ENCODE measurements around the gene KIAA0232. TPM values are rescaled to one million over a fixed set of nuclear protein-coding genes. Genes with fewer than 3 reads are reported as not detected.
"Not testable (repeated sequence)": the region's sequence is repeated elsewhere in the genome, so short reads cannot be mapped to it uniquely, and the experiment has no call there.

The KIAA0232 gene
- total RNA-seq, 1 experiment from 2014 or later, result 9.0 TPM

DNA sequence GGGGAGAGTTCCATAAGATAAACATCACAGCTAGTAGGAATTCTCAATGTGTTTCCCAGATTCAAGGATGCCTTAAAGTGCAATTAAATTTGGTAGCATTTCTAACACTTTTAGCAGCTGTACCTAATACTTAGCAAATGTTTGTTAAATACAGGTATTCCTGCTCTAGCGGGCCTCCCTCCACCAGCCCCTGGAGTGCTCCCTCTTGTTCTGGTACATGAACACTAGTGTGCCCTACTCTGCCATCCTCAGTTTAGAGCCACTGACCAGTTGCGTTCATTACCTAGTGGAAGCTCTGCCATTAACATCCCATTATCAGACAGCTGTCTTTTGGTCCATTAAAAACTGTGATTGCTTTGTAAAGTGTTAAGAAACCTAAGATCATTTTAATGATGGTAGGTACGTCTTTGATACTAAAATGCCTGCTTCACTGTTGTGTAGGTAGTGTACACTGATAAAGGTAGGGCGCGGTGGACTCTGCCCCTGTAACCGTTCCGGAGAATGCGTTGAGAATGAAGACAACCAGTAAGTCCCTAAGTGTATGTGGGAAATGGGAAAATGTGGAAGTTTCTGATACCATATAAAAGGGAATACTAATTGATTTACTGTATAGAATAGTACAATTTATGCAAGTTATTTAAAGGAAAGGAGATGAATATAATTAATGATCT, 21.7 kb downstream of the KIAA0232 start:
- no peak for DNase-seq (ENCODE audit: low read depth)

DNA sequence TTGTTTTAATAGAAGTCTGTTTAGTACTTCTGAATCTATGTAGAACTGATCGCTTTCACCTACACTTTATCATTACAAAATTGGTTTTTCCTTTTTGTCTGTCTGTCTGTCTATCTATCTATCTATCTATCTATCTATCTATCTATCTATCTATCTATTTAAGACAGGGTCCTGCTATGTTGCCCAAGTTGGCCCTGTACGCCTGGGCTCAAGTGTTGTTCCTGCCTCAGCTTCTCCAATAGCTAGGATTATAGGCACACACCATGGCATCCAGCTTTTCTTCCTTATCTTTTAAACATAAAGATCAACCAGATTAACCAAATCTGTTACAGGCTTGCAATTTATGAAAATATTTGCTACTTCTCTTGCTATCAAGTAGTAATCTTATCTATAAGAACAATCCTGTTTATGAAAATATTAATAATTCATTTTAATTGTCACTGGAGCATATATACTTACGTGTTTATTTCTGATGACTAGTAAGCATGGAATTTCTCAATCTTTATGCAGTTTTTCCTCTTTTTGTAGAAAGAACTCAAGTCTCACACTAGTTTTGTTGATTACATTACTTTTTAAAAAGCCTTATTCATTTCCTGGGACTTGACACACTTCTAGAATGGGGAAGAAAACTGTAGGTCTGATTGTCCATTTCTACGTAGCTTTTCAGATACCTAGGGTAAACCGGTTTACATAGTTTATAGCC, 24.5 kb downstream of the KIAA0232 start:
- DNase-seq (ENCODE audit: low read depth), result no peak

DNA sequence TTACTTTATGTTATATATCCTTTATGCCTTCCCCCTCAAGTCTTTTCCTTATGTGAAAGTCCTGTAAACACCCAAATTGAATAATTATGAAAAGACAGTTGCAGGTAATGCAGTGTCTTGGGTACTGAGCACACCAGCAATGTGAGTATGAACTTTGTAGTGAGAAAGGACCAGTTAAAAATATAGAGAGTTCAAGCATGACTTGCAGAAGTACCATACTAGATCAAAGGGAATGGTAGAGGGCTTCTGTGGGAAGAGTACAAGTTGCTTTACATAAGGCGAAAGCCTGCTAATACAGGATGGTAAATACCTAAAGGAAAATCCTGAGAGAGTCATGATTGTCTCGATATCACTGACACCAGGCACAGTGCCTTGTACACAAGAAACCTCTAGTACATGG, 25.7 kb downstream of the KIAA0232 start:
- DNase-seq (ENCODE audit: low read depth), result no peak

DNA sequence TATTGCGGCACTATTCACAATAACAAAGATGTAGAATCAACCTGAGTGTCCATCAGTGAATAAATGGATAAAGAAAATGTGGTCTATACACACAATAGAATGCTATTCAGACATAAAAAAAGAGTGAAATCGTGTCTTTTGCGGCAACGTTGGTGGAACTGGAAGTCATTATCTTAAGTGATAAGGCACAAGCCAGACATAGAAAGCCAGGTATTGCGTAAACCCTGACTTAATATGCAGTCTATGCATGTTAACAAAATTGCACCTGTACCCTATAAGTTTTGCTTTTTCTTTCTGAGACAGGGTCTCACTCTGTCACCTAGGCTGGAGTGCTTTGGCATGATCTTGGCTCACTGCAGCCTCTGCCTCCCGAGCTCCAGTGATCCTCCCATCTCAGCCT, 28.6 kb downstream of the KIAA0232 start:
- DNase-seq (ENCODE audit: low read depth), result no peak

DNA sequence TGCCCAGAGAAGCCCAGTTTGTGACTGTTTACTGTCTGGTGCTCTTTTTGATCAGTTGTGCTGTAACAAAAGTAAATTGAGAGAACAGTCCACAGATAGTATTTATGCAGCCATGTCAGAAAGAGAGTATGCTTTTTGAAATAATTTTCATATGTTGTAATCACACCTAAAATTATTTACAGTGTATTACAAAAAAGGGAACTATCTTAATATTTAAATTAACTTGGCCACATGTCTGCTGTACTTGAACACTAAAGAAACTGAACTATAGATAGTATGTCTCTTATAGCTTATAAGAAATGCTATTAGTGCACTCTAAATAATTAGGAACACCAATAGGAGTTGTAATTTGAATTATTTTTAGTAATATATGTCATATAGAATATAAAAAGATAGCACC, 30.2 kb downstream of the KIAA0232 start:
- DNase-seq (ENCODE audit: low read depth), result no peak

DNA sequence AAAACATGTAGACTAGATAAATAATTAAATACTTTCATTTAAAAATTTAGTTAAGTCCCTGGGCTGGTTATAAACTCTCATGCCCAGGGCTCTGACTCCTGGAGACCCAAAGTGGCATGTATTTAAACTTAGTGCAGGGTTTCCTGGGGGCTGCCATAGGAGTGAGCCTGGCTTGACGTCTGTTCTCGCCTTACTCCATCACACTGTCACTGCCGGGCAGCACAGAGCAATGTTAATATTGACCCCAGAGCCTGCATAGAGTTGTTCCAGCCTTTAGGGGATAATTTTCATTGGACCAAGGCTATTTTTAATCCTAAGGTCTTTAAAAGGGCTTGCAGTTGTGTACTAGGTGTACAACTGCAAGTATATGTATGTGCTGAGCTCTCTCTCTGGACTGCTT, 31.2 kb downstream of the KIAA0232 start:
- DNase-seq (ENCODE audit: low read depth), result no peak

DNA sequence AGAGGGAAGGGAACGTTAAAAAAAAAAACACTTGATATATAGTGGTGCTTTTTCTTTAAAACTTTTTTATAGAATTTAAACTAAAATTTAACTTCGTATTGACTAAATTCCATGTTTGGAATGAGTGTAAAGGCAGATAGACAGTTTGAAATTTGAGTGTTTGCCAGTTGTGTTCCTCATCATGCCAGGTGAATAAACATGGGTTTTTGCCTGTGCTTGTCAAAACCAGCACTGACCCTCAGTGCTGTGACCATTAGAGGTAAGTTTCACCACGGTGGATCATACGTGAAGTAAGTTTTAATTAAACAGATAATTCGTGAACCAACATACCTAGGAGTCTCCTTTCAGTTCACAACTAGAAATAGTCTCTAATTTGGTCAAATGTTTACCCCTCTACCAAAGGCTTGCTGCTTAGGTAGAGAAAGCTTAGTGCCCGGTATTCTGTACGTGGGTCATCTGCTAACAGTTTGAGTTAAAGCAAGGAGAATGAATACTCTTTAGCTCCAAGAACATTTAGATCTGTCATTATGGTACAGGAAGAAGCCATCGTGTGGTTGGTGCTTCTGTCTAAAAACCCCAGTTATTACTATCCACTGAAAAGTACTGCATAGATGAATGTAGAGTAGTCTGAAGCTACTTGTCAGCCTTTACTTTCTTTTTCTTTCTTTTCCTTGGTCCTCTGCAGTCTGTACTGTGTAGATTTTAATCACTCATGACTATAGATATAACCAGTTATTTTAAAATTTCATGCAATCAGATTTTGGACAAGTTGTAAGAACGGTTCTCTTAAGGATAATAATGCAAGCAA, 32.7 kb downstream of the KIAA0232 start:
- DNase-seq (ENCODE audit: low read depth), result no peak

DNA sequence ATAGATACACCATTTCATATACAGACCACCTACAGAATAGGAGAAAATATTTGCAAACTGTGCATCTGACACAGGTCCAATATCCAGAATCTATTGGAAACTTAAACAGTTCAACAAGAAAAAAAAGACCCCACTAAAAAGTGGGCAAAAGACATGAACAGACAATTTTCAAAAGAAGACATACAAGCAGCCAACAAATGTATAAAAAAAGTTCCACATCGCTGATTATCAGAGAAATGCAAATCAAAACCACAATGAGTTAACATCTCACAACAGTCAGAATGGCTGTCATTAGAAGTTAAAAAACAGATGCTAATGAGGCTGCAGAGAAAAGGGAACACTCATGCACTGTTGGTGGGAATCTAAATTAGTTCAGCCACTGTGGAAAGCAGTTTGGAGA, 36.8 kb downstream of the KIAA0232 start:
- DNase-seq (ENCODE audit: low read depth), result no peak

DNA sequence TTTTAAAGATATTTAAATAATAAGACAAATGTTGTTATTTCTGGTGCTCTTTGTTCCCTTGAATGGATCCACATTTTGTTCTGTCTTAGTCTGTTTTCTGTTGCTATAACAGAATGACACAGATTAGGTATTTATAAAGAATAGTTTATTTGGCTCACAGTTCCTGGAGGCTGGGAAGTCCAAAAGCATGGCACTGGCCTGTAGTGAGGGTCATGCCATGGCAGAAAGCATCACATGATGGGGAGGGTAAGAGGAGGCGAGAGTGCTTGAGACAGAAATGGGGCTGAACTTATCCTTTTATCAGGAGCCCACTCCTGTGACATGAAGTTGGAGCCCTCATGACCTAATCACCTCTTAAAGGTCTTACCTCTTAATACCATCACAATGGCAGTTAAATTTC, 38.2 kb downstream of the KIAA0232 start:
- no peak for DNase-seq (ENCODE audit: low read depth)

DNA sequence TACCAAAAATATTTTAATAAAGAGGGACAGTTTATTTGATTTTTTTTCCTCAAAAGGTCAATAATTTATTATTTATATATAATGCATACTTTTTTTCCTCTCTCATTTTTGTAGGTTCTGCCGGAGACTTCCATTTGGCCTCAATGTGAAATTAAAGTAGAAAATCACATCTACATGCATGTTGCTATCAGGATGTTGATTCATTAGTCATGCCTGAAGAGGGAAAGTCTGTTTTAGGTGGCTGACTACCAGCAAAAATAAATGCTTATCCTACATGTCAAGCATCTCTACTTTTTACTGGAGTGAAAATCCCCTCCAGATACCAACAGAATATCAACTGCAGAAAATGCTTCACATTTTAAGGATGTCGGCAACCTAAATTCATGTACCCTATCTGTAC, 41.5 kb downstream of the KIAA0232 start:
- DNase-seq (ENCODE audit: low read depth), result no peak

DNA sequence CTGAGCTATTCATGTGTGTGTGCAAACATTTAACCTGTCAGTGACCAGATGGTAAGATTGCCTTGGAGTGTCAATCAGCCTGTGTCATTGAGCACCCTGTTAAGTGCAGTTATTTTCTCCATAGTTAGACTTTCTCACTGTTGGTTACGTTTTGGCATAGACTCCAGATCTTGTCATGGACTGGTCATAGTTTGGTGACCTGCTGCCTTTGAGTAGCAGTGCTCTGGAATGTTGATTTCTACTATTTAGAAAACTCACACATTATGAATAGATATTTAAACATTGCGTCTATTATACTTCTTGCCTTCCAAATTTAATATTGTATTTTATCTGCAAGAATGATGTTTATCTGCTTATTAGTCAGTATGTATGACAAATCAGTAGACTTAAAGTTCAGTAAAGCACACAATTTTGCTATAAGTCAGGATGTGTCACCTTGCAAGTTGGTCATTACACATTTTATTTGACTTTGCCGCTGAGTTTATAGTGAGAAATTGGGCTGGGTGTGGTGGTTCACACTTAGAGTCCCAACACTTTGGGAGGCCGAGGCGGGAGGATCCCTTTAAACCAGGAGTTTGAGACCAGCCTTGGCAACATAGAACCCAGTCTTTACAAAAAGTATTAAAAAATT, 42.4 kb downstream of the KIAA0232 start:
- DNase-seq (ENCODE audit: low read depth), result no peak

DNA sequence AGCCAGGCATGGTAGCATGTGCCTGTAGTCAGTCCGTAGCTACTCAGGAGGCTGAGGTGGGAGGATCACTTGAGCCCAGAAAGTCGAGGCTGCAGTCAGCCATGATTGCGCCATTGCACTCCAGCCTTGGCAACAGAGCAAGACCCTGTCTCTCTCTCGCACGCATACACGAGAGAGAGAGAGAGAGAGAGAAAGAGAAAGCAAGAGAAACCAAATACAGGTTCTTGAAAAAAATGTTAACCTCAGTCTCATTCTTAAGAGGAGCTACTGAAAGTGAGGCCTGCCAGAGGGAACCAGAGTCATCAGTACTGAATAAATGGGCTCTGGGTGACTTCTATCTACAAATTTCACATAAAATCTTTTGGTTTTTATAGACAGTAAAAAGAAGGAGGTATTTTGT, 42.9 kb downstream of the KIAA0232 start:
- DNase-seq (ENCODE audit: low read depth), result no peak

DNA sequence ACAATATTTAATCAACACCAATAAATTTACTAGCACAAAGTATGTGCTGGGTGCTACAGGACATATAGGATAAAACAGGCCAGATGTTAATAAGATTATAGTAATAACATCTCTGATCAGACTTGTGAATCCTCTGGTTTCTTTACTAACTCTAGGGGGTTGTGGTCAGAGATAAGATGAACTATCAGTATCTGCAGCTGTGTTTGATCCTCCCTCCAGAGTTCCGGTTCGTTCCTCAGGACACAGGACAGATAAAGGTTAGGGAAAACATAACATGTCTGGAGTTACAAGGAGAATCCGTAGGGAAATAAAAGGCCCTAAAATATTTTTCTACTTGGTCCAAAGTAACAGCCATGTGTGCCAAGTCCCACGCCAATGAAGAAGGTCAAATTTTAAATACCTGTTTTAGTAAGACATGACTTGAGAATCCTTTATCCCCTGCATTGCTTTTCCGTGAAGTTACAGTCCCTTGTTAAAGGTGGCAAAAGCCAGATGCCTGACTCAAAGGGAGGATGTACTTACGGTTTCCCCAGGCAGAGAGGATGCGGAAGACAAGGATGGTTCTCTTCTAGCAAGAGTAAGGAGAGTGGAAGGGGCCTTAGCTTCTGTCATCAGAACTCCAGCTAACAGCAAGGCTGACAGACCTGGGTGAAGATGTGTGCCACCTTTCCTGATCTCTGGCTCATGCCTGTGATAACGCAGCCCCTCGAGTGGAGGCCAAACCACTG, 44.4 kb downstream of the KIAA0232 start:
- no peak for DNase-seq (ENCODE audit: low read depth)

DNA sequence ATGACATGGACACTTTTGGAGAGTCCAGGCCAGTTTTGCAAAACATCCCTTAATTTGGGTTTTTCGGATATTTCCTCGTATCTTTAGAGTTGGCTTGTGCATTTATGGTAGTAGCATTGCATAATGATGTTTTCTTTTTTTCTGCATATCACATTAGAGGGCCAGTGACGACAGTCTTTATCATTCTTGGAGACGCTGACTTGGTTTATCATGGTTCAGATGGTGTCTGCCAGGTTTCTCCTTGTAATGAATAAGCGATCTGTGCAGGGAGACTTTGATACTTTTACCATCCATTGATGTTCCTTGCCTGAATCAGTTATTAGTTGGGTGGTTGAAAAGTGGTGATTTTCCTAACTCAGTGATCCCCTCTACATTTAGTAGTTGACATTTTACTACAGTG, 46.6 kb downstream of the KIAA0232 start:
- no peak for DNase-seq (ENCODE audit: low read depth)

DNA sequence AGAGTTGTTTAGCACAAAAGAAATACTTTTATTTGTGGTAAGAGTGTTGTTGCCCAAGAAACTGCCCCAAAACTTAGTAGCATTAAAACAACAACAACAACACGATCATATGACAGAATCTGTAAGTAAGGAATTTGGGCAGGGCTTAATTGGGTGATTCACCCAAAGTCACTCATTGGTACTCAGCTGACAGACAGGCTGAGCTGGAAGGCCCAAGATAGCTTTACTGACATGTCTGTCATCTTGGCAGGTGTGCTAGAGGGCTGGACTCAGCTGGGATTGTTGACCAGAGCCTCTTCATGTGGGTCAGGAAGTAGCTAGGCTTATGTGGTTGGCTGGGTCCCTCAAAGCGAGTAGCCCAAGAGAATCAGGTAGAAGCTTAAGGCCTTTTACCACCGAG, 52.3 kb downstream of the KIAA0232 start:
- DNase-seq (ENCODE audit: low read depth), result no peak

DNA sequence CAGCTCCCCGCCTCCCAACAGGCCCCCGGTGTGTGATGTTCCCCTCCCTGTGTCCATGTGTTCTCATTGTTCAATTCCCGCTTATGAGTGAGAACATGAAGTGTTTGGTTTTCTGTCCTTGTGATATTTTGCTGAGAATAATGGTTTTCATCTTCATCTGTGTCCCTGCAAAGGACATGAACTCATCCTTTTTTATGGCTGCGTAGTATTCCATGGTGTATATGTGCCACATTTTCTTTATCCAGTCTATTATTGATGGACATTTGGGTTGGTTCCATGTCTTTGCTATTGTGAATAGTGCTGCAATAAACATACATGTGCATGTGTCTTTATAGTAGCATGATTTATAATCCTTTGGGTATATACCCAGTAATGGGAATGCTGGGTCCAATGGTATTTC, 53.1 kb downstream of the KIAA0232 start:
- DNase-seq (ENCODE audit: low read depth), result not testable (repeated sequence)

DNA sequence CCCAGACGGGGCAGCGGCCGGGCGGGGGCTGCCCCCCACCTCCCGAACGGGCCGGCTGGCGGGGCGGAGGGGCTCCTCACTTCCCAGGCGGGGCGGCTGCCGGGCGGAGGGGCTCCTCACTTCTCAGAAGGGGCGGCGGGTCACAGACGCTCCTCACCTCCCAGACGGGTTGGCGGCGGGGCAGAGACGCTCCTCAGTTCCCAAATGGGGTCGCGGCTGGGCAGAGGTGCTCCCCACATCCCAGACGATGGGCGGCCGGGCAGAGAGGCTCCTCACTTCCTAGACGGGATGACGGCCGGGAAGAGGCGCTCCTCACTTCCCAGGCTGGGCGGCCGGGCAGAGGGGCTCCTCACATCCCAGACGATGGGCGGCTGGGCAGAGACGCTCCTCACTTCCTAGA, 54.6 kb downstream of the KIAA0232 start:
- DNase-seq (ENCODE audit: low read depth), result not testable (repeated sequence)

DNA sequence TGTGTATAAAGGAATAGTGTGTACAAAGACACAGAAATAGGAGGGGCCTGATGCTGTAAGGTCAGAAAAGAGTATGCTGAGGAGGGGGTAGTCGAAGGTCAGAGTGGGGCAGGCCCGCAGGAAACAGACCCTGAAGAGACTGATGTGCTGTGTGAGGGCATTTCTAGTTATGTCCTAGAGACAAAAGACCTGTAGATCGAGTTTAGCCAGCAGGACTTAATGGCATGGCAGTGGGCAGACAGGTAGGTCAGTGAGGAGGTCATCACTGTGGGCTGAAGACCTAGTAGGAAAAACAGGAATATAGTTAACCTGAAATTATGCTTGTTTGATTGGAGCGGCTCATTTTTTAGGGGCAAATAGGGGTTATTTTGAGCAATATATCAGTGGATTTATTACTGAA, 57.1 kb downstream of the KIAA0232 start:
- no peak for DNase-seq (ENCODE audit: low read depth)

DNA sequence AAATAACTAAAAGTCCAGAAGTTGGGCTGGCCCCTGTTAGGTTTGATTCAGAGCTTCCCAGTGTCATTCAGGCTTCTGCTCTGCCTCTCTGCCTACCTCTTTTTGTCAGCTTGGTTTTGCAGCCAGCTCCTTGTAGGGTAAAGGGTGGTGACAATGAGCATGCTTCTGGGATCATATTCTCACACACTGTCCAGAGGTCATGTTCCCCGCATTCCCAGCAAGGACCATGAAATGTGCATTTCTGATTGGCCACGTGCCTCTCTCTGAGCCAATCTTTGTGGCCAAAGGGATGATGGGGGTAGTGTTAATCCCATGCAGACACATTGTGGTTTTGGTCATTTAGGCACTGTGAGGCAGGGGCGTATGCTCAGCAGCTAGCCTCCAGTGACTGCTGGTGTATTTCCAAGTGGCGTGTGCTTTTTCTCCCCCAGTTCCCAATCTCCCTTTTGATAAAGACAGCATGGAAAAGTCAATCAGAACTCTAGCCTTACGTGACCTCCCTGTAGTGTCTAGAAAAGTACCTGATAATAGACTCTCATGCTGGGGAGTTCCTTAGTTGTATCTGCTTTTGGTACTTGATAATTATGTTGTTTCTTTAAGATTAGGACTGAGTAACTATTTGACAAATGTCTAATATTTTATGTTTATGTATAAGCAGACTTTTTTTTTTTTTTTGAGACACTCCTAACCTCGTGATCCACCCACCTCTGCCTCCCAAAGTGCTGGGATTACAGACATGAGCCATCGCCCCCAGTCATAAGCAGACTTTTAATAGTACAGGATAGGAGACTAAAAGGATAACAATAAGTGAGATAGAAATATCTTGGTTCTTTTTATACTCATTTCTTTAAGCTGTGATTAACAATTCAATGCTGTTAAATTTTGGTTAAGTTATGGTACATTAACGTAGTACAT, 57.8 kb downstream of the KIAA0232 start:
- peak; percentile 47 for DNase-seq (ENCODE audit: low read depth)

DNA sequence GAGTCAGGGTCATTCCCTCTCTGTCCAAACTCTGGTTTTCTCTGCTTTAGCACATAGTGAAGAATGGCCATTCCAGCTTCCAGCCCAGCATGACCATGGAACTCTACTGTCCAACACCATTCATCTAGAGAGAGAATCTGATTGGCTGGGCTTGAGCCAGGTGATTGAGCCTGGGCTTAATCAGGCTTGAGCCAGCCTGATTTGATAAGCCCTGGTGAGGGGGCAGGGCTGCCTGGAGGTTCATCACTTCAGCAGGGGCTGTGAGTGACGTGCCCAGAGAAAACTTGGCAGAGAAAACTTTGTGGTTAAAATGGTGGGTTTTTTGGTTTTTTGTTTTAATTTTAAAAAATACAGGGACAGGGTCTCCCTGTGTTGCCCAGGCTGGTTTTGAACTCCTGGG, 62.5 kb downstream of the KIAA0232 start:
- DNase-seq (ENCODE audit: low read depth), result no peak

DNA sequence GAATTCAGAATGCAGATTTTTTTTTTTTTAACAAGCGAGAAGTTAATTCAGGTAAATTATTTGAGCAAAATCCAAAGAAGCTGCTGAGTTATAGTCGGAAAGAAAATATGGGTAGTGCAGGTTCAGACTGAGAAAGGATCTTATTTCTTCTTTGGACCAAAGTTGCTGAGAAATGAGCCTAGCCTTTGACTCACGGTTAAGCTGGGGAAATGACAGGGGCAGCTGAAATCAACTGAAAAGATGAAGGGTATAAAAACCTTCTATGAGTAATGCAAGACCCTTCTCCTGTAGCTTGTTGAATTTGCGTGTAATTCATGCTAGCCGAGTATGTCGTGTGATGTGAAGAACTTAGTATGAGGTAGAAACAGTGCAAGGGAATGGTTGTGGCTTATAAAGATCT, 63.0 kb downstream of the KIAA0232 start:
- DNase-seq (ENCODE audit: low read depth), result no peak

All from Daoy (cell line).